ENCODE results near the gene MAGEA9B.
"Not testable (repeated sequence)": the region's sequence is repeated elsewhere in the genome, so short reads cannot be mapped to it uniquely, and the experiment has no call there.

MAGEA9B gene

GRCh38 chrX:149541521-149542047, 45.7 kb downstream of the MAGEA9B start:
- DNase-seq (ENCODE audit: low read depth) = no peak
- H3K4me3 ChIP-seq (ENCODE audit: control insufficient read depth, low read depth, low read length) = peak overlapping the region; percentile 75
- TF ChIP-seq CTCF (IDR thresholded peaks at IDR 0.05; ENCODE audit: control insufficient read depth, insufficient read depth, low read depth, low read length, missing control alignments) = no peak

- peak within 1 kb of the TSS; percentile 75 for H3K4me3 ChIP-seq (ENCODE audit: control insufficient read depth, low read depth, low read length)
- no peak for TF ChIP-seq CTCF (IDR thresholded peaks at IDR 0.05; ENCODE audit: control insufficient read depth, insufficient read depth, low read depth, low read length, missing control alignments)
- peak; percentile 93 for DNase-seq (ENCODE audit: low read depth)
Measured at GRCh38 chrX:149540621-149541520, 46.4 kb downstream of the MAGEA9B start, which contains the start of gene EOLA1. TSS of gene EOLA1 (plus strand) at chrX:149541012. CDS start at chrX:149545631, 4,619 bp downstream.

GRCh38 chrX:149540131-149540620, 47.1 kb downstream of the MAGEA9B start:
- DNase-seq (ENCODE audit: low read depth) = peak; percentile 55
- peak overlapping the region; percentile 75 for H3K4me3 ChIP-seq (ENCODE audit: control insufficient read depth, low read depth, low read length)
- no peak for TF ChIP-seq CTCF (IDR thresholded peaks at IDR 0.05; ENCODE audit: control insufficient read depth, insufficient read depth, low read depth, low read length, missing control alignments)

- DNase-seq (ENCODE audit: low read depth) = peak; percentile 81
- H3K4me3 ChIP-seq (ENCODE audit: control insufficient read depth, low read depth, low read length) = peak overlapping the region; percentile 41
- TF ChIP-seq CTCF (IDR thresholded peaks at IDR 0.05; ENCODE audit: control insufficient read depth, insufficient read depth, low read depth, low read length, missing control alignments) = no peak
Measured at GRCh38 chrX:149539283-149540130, 47.8 kb downstream of the MAGEA9B start.

GRCh38 chrX:149537474-149537873, 49.8 kb downstream of the MAGEA9B start:
- H3K4me3 ChIP-seq (ENCODE audit: control insufficient read depth, low read depth, low read length); DNase-seq (ENCODE audit: low read depth): not testable (repeated sequence)

GRCh38 chrX:149534926-149535602, 52.2 kb downstream of the MAGEA9B start:
- not testable (repeated sequence) for DNase-seq (ENCODE audit: low read depth); H3K4me3 ChIP-seq (ENCODE audit: control insufficient read depth, low read depth, low read length)

- H3K4me3 ChIP-seq (ENCODE audit: control insufficient read depth, low read depth, low read length); DNase-seq (ENCODE audit: low read depth): not testable (repeated sequence)
Measured at GRCh38 chrX:149533999-149534398, 53.3 kb downstream of the MAGEA9B start.

GRCh38 chrX:149532868-149533267, 54.4 kb downstream of the MAGEA9B start:
- DNase-seq (ENCODE audit: low read depth); H3K4me3 ChIP-seq (ENCODE audit: control insufficient read depth, low read depth, low read length): not testable (repeated sequence)

All from AG09309 (cell line).